GM19043 (cell line): ENCODE measurements around the gene LDHAL6B.
"Not testable (repeated sequence)": the region's sequence is repeated elsewhere in the genome, so short reads cannot be mapped to it uniquely, and the experiment has no call there.

Experiments
- ATAC-seq: cut with Tn5 transposase; IDR thresholded peaks from one replicate; pipeline ENCODE4 v1.9.1; 2021; ENCODE audit warnings: low read depth; ENCODE audit not compliant: unreplicated experiment

Gene LDHAL6B

DNA sequence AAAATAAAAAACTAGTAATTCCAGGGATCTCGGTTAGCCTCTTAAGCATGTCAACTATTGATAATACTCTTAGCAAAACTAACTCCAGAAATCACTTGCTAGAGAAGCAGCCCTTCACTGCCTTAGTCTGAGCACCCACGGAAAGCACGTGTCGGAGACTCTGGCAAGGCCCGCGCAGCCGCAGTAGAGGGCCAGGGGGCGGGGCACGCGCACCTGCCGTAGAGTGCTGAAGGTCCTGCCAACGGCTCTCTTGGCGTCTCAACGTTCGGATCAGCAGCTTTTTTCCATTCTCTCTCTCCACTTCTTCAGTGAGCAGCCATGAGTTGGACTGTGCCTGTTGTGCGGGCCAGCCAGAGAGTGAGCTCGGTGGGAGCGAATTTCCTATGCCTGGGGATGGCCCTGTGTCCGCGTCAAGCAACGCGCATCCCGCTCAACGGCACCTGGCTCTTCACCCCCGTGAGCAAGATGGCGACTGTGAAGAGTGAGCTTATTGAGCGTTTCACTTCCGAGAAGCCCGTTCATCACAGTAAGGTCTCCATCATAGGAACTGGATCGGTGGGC lies at the start of gene LDHAL6B:
Gene LDHAL6B (plus strand): TSS at position 221 of the 561 bp plus-strand sequence. CDS start 98 bp downstream, at position 319.
- ATAC-seq: no peak

- ATAC-seq: no peak
These were observed 49.2 kb upstream of the LDHAL6B start for GRCh38 chr15:59157396-59157795.

DNA sequence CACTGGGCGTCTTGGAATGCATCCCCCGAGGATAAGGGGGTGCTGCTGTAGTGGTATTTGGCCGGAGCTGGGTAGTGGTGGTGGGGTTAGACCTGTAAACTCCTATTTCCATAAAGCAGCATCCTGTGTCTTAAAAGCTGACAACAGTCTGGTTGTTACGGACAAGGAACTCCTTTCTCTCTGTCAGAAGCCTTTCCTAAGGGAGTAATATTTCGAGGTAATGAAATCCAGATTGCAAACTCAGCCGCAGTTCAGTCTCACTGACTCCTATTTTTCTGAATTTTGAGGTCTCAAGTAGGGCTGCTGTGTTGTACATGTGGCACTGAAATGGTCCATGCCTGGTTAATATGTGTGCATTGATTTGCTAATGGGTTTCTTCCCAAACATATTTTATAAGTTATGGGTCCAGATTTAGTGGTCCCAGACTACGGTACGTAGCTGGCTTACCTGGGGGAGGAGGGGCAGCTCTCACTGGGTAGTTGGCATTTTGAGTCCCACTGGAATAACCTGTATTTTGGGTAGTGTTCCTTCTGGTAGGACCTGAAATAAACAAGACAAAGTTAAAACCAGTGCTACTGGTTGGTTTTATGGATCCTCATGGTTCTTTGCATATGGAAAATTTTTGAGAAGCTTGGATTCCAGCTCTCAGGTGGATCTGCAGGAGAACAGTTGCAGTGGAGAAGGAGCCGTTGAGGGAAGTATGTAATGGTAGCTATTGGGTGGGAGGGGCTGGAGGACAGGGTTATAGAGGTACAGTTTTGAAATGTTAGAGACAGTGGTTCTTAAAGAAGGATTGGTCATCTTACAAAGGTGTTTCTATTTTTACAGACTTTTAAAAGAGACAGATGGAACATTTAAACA lies 48.6 kb upstream of the LDHAL6B start:
- ATAC-seq: no peak

DNA sequence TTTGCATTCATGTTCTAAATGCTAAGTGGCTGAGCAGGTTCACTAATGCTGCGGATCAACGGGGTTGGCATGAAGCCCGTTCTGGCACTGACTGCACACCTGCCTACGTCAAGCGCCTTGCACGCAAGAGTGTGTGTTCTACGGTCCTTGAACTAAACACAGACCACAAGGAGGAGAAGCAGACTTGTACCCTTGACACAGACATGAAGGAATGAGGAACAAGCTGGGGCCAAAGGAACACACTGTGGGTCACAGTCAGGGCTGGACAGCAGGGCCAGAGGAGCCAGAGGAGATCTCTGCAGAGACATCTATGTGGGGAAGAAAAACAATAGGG lies 48.0 kb upstream of the LDHAL6B start:
- ATAC-seq: no peak

- ATAC-seq: no peak
These were observed 47.4 kb upstream of the LDHAL6B start for GRCh38 chr15:59159210-59159609.

GRCh38 chr15:59160880-59161593 lies 45.6 kb upstream of the LDHAL6B start:
- ATAC-seq: no peak

GRCh38 chr15:59162080-59162479 lies 44.6 kb upstream of the LDHAL6B start:
- ATAC-seq: not testable (repeated sequence)

- no peak for ATAC-seq
These were observed 40.9 kb upstream of the LDHAL6B start for GRCh38 chr15:59165726-59166125.

GRCh38 chr15:59166166-59166565 lies 40.5 kb upstream of the LDHAL6B start:
- no peak for ATAC-seq

DNA sequence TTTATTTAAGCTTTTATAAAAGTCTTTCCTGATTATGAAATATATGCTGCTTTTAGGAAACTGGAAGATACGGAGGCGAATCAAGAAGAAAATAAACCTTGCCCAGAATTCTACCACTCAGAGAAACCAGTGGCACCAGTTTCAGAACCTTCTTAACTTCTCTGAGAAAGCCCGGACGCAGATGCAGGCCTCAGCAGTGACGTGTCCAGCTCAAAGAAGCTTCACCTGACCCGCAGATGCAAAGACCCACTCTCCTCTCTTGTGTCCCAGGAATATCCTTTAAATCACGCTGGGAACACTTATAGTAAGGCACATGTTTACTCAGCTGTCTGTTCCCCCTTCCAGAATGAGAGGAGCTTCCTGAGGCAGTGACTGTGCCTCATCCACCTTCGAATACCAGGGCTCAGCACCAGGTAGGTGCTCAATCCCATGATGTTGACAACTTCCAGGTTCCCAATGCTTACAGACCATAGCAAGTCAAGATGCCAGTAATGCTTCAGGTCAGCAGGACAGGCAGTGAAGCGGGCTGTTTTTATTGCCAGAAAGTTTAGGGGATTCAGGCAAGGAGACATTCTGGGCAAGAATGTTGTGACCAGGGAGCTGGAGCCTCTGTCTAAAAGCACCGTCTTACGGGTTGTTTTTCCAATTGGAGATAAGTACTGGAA lies 39.9 kb upstream of the LDHAL6B start:
- ATAC-seq: no peak

DNA sequence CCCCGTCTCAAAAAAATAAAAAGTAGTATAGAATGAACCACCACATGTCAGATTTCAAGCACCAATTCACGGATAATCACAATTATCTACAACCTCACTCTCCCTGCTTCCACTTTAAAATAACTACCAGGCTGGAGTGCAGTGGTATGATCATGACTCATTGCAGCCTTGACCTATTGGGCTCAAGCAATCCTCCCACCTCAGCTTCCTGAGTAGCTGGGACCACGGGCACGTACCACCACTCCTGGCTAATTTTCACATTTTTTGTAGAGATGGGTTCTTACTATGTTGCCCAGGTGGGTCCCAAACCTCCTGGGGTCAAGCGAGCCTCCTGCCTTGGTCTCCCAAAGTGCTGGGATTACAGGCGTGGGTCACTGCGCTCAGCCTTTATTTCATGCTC lies 38.1 kb upstream of the LDHAL6B start:
- no peak for ATAC-seq

DNA sequence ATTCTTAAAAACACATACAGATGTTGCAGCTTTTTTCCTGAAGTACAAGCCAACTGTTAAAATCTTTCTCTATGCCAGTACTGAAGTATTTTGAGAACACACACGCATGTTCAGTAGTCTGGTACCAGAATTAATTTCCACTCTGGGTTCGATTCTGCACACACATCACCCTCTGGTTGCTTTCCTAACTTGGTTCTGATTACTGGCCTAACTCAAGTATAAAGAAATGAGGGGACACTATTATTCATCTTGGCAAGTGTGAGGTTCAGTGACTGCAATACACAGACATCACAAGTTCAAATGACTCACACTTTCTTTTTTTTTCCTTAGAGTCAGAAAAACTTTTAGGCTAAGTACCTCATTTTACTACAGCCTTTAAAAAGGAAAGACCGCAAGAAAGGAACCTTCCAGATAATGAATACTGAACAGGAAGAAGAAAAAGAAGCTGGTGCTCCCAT lies 37.4 kb upstream of the LDHAL6B start:
- no peak for ATAC-seq

GRCh38 chr15:59170295-59171066 lies 36.2 kb upstream of the LDHAL6B start:
- ATAC-seq: no peak

DNA sequence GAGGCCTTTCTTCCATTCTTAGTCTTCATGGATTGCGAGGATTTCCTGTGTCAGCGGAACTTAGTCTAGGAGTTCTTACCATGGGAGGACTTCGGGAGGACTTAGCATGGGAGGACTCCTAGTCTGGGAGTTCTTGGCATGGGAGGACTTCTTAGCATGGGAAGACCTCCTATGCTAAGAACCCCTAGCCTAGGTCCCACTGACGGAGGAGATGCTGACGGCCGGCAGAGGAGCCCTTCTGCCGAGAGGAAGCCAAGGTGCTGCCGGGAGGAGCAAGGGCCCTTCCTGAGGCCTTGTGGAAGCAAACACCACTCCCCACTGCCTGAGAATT lies 35.6 kb upstream of the LDHAL6B start:
- ATAC-seq: no peak

DNA sequence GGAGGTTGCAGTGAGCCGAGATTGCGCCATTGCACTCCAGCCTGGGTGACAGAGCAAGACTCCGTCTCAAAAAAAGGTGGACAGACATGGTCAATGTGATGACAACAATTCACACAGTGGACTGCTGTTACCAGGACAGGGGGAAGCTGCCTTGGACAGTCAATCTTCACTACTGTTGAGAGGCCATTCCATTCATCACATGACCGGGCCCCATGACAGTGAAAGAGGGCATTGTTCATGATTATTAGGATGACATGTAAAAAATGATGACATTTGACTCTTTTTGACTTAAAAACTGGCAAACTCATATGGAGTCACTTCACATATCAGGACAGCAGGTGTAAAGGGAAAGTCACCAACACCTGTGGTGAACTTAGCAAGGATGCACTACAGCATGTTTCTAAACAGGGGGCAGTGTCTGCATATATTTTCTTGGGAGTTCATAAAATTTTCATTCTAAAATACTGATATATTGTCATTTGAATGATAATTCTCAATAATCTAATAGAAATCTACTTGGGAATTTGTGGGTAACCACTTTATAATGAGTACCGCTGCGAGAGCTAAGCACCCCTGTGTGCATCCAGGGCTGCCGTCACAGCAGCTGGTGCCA lies 34.2 kb upstream of the LDHAL6B start:
- no peak for ATAC-seq

DNA sequence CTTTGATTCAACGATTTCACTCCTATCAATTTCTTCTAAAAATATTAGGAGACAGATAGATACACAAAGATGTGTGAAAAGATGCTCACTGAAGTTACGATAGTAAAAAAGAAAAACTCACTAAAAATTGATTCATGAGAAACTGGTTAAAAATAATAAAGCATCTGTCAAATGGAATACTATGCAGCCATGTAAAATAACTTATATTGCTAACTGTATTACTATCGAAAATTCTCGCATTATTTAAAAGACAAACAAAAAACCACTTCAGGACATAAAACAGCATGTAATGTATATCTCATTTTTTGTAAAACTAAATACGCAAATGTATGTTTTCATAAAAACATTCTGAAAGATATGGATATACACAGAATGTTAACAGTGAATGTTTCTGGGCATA lies 33.4 kb upstream of the LDHAL6B start:
- no peak for ATAC-seq

- no peak for ATAC-seq
These were observed 32.4 kb upstream of the LDHAL6B start for GRCh38 chr15:59174151-59174834.

DNA sequence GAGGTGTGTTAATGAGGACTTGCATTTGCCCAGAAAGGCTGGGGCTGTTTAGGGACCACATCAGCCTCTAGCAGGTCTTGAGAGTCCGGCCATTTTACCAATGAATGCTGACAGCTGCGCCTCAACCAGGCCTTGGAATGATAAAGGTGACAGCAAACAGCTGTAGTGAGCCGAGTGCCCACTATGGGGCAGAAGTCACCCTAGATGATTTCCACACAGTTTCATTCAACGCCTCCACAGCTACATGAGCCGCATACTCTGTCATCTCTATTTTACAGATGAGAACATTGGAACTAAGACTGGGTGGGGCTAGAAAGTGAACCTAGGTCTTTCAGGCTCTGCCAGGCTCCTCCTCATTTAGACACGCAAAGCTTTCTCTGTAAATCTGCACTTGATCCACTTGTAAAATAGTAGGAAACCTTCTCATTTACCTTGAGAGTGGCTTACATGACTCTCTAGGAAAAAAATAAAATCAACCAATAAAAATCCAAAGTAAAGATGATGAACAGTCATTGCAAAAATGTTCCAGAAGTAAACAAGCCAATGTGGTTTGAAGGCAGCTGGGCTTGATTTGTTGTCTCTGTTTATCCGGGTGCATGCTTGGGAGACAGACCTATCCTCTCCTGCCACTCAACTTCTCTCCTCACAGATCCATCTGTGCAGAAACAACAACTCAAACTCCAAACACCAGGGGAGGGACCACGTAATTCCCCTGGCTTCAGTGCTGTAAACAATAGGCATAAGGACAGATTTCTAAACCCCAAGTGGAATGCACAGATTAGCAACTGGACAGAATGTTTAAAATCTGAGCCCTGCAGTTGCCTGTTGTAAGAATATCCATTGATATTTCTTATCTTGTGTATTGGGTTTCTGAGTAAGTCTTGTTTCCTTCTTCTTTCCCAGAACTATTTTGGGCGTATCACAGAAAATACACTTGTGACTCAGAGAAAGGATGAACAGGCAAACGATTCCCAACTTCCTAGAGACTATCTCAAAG lies 31.5 kb upstream of the LDHAL6B start:
- no peak for ATAC-seq
